Measurements from ENCODE around the gene STARD3NL.
"Not testable (repeated sequence)": the region's sequence is repeated elsewhere in the genome, so short reads cannot be mapped to it uniquely, and the experiment has no call there.

Gene STARD3NL

GRCh38 chr7:38262026-38262425, 84.0 kb downstream of the STARD3NL start:
- not testable (repeated sequence) for DNase-seq (ENCODE audit: insufficient read length, low spot score); FAIRE-seq

GRCh38 chr7:38262545-38262944, 84.5 kb downstream of the STARD3NL start:
- FAIRE-seq = no peak
- no peak for DNase-seq (ENCODE audit: insufficient read length, low spot score)

GRCh38 chr7:38263274-38263673, 85.2 kb downstream of the STARD3NL start:
- not testable (repeated sequence) for DNase-seq (ENCODE audit: insufficient read length, low spot score); FAIRE-seq

DNA sequence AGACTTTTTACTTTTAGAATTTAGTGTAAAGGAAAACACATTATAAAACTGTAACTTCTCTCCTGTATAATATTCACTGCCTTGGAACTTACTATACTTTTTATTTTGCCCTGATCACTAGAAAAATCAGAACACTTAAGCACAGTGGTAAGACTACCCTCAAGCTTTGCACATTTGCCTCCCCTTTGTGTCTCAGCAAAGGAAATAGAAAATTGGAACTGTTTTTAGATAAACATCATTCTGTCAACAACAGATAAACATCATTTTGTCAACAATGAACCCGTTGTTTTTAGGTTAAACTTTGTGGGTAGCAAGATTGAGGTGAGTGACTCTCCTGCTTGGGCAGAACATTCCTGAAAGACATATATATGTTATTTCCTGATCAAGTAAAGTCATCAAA, 86.6 kb downstream of the STARD3NL start:
- not testable (repeated sequence) for FAIRE-seq; DNase-seq (ENCODE audit: insufficient read length, low spot score)

GRCh38 chr7:38265958-38266357, 87.9 kb downstream of the STARD3NL start:
- not testable (repeated sequence) for DNase-seq (ENCODE audit: insufficient read length, low spot score)

GRCh38 chr7:38269704-38270346, 91.8 kb downstream of the STARD3NL start:
- FAIRE-seq = peak; percentile 72

More at GRCh38 chr7:38265958-38266357, 87.9 kb downstream of the STARD3NL start:
- FAIRE-seq = not testable (repeated sequence)

GRCh38 chr7:38270405-38270804, 92.4 kb downstream of the STARD3NL start:
- DNase-seq (ENCODE audit: insufficient read length, low spot score) = not testable (repeated sequence)

More at GRCh38 chr7:38269704-38270346, 91.8 kb downstream of the STARD3NL start:
- DNase-seq (ENCODE audit: insufficient read length, low spot score) = not testable (repeated sequence)

DNA sequence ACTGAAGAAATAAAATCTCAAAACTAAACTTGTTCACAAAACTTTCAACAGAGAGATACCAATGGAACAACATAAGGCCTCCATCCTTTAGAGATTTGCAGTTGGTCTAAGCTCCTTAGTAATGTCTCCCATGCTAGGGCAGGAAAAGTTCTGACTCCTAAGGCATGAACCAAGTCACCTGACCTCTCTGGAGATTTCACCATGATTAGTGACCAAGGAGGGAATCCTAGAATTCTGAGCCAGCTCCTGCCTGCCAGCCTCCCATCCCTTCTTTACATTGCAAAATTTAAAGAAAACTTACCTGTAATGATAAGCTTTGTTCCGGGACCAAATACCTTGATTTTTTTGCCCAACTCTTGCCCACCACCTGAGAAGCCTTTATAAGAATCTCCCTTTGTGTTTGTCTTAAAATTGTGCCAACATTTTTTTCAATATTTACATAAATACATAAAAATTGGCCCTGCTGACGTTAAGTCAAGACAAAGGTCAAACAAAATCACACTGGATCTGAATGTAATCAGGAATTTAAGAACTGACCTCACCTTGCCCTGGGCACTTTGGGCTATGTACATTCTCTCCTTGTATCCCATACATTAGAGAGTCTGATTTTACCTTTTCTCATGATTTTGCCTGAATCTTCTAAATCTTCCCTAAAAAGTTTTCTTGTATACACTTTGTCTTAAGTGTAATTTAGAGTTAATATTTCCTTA, 95.4 kb downstream of the STARD3NL start, which contains the start of gene TARP:
Gene TARP, minus strand, starts transcription at position 351 of the 710 bp plus-strand sequence.
- FAIRE-seq = no peak

More at GRCh38 chr7:38270405-38270804, 92.4 kb downstream of the STARD3NL start:
- FAIRE-seq = peak; percentile 74

GRCh38 chr7:38274486-38274885, 96.4 kb downstream of the STARD3NL start:
- DNase-seq (ENCODE audit: insufficient read length, low spot score) = no peak
- no peak for FAIRE-seq

More for the DNA sequence above, 95.4 kb downstream of the STARD3NL start, which contains the start of gene TARP:
- DNase-seq (ENCODE audit: insufficient read length, low spot score) = no peak

- no peak for DNase-seq (ENCODE audit: insufficient read length, low spot score)
- FAIRE-seq = no peak
Observed at GRCh38 chr7:38274927-38275620, 97.0 kb downstream of the STARD3NL start.

DNA sequence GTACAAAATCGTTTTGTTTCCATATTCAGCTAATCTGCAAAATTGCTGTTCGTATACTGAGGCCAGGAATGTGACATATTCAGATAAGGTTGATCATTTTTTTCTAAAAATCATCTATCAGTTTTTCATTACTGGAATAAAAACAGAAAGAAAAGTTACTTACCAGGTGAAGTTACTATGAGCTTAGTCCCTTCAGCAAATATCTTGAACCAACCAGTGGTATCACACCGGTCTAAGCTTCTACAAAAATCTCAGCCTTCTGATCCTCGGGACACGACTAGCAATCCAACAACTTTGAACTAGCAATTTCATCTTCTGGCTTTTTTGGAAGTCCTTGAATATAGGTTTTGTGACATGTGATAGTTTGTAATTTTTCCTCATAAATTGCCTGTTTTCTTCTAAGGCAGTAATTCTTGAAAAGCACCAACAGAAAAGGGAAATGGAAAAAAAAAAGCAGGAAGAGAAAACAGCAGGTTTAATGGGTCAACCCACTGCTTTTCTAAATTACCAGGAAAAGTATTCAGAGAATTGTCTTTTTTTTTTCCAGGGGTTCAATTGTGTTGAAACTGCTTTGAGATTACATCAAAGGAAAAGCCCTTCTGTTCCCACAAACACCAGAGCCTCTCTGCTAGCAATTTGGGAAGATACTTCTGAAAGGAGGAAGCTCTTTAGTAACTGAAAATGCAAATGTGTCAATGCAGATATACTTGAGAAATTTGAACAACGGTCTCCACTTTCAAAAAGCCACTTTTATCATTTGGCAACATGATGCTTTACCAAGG, 98.2 kb downstream of the STARD3NL start:
- FAIRE-seq = no peak
- DNase-seq (ENCODE audit: insufficient read length, low spot score) = no peak

DNA sequence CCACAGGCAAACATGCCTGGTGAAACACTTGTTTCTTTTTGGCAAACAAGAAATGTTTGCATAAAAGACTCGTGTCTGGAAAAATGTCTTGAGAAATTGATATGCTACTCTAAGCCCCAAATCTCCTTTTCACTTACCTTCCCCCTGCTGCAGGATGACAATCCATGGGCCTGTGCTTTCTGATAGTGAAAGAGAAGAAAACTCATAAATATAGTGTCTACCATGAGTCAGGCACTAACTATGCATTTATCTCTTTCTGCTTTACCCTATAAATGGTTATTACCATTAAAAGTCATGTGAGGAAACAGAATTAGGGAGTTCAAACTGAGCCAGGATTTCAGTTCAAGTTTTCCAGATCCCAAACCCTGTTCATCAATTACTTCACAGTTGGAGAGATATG, 102.0 kb downstream of the STARD3NL start:
- no peak for DNase-seq (ENCODE audit: insufficient read length, low spot score)
- FAIRE-seq = no peak

Data from GM19239 (cell line).